Upper lobe of left lung (tissue), 4 donors: ENCODE results near the gene SMIM27.

Source experiments
- POLR2A ChIP-seq, 4 donors: fragments of 450-650 bp; IDR thresholded peaks; one replicate each; pipeline ENCODE4 v1.5.1; 2016 to 2017; ENCODE audit warnings: antibody characterized with exemption in 4 of 4, mild to moderate bottlenecking in 2 of 4
- POLR2AphosphoS5 ChIP-seq, 2 donors: sonication (generic); formaldehyde crosslinking; IDR thresholded peaks; one replicate each; pipeline ENCODE4 v1.5.1; 2017; ENCODE audit warnings: antibody characterized with exemption in 2 of 2
- TF ChIP-seq, protein P1 (sequence below), 6 experiments: fragments of 450-650 bp in 4 of 6; fragments of 200-600 bp in 2 of 6; sonication (generic) in 2 of 6; IDR thresholded peaks; one replicate each; pipeline ENCODE4 v1.5.1; 2016 to 2019; ENCODE audit warnings: antibody characterized with exemption in 6 of 6

DNA sequence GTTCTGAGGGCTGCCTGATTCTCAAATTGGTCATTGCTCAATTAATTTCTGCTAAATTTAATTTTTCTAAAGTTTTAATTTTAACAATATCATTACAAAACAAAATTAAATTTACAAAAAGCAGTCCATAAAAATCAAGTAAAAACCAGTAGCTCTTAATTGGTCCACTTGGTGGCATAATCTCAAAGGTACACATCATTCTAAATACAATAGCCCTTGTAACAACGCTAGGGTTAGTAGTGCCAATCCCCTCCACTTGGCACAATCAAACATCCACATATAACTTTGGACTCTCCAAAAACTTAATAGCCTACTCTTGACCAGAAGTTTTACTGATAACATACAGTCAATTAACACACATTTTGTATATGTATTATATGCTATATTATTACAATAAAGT, 22.7 kb downstream of the SMIM27 start:
- TF ChIP-seq, protein P1, sequence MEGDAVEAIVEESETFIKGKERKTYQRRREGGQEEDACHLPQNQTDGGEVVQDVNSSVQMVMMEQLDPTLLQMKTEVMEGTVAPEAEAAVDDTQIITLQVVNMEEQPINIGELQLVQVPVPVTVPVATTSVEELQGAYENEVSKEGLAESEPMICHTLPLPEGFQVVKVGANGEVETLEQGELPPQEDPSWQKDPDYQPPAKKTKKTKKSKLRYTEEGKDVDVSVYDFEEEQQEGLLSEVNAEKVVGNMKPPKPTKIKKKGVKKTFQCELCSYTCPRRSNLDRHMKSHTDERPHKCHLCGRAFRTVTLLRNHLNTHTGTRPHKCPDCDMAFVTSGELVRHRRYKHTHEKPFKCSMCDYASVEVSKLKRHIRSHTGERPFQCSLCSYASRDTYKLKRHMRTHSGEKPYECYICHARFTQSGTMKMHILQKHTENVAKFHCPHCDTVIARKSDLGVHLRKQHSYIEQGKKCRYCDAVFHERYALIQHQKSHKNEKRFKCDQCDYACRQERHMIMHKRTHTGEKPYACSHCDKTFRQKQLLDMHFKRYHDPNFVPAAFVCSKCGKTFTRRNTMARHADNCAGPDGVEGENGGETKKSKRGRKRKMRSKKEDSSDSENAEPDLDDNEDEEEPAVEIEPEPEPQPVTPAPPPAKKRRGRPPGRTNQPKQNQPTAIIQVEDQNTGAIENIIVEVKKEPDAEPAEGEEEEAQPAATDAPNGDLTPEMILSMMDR (IDR thresholded peaks at IDR 0.05), result no peak
- no peak for TF ChIP-seq POLR2AphosphoS5 (IDR thresholded peaks at IDR 0.05)
- no peak for TF ChIP-seq POLR2A (IDR thresholded peaks at IDR 0.05)
